Keratinocyte (primary cell): ENCODE data around the gene C10orf90. TPM values are rescaled to one million over a fixed set of nuclear protein-coding genes. Genes with fewer than 3 reads are reported as not detected.

Source experiments
- DNase-seq: peaks from one replicate; pipeline ENCODE4 v3.0.0-alpha.2; 2011; ENCODE audit warnings: low read depth, missing footprints, low spot score
- FAIRE-seq: peaks from 2 replicates; lab custom pipeline; 2011; peaks lifted over from hg19 to GRCh38; lab: Jason Lieb, UNC
- H2AFZ ChIP-seq: 2 replicates; pipeline ENCODE4 v1.6.0; 2012; ENCODE audit warnings: low read length, control low read depth, inconsistent platforms; ENCODE audit not compliant: control insufficient read depth
- H3K27ac ChIP-seq: 2 replicates; pipeline ENCODE4 v1.5.1; 2011; ENCODE audit warnings: low read length; ENCODE audit not compliant: control insufficient read depth, insufficient read depth
- H3K27me3 ChIP-seq: 3 replicates; pipeline ENCODE4 v1.6.0; 2011; ENCODE audit warnings: low read length; ENCODE audit not compliant: control insufficient read depth, insufficient read depth; ENCODE audit errors: extremely low read depth
- H3K36me3 ChIP-seq, 2 experiments: 2 replicates in 1 of 2; 3 replicates in 1 of 2; pipeline ENCODE4 v1.5.1; 2011; ENCODE audit warnings: low read length in 2 of 2, mild to moderate bottlenecking in 1 of 2; ENCODE audit not compliant: control insufficient read depth in 2 of 2, insufficient read depth in 2 of 2; ENCODE audit errors: extremely low read depth in 1 of 2
- H3K4me1 ChIP-seq: 3 replicates; pipeline ENCODE4 v1.5.1; 2011; ENCODE audit warnings: low read length; ENCODE audit not compliant: control insufficient read depth, insufficient read depth; ENCODE audit errors: extremely low read depth
- H3K4me2 ChIP-seq: 3 replicates; pipeline ENCODE4 v1.6.0; 2011; ENCODE audit warnings: low read depth, low read length; ENCODE audit not compliant: control insufficient read depth, insufficient read depth; ENCODE audit errors: extremely low read depth
- H3K4me3 ChIP-seq, 3 experiments: fragments of 200-600 bp in 1 of 3; sonication (generic) in 1 of 3; 2 replicates in 2 of 3; 3 replicates in 1 of 3; pipeline ENCODE4 v1.5.1; 2011 to 2016; ENCODE audit warnings: low read length in 3 of 3, mild to moderate bottlenecking in 3 of 3, control low read depth in 2 of 3, inconsistent platforms in 1 of 3, low read depth in 1 of 3, mixed read lengths in 1 of 3, mixed run types in 1 of 3, moderate library complexity in 1 of 3; ENCODE audit not compliant: control insufficient read depth in 2 of 3, insufficient read depth in 2 of 3; ENCODE audit errors: extremely low read depth in 1 of 3
- H3K79me2 ChIP-seq: 2 replicates; pipeline ENCODE4 v1.6.0; 2012; ENCODE audit warnings: low read length; ENCODE audit not compliant: control insufficient read depth, insufficient read depth
- H3K9ac ChIP-seq: 3 replicates; pipeline ENCODE4 v1.6.0; 2011; ENCODE audit warnings: low read length; ENCODE audit not compliant: control insufficient read depth, insufficient read depth; ENCODE audit errors: extremely low read depth
- H3K9me1 ChIP-seq: 3 replicates; pipeline ENCODE4 v1.6.0; 2011; ENCODE audit warnings: low read length; ENCODE audit not compliant: control insufficient read depth, insufficient read depth; ENCODE audit errors: extremely low read depth
- H3K9me3 ChIP-seq: 2 replicates; pipeline ENCODE4 v1.5.1; 2012; ENCODE audit warnings: low read depth, low read length; ENCODE audit not compliant: control insufficient read depth
- H4K20me1 ChIP-seq: 3 replicates; pipeline ENCODE4 v1.6.0; 2011; ENCODE audit warnings: low read length; ENCODE audit not compliant: control insufficient read depth, insufficient read depth; ENCODE audit errors: extremely low read depth
- EZH2 ChIP-seq: IDR thresholded peaks from one replicate; pipeline ENCODE4 v1.6.1; 2012; ENCODE audit warnings: inconsistent platforms, mild to moderate bottlenecking, low read length, moderate library complexity
- dilution Hi-C: fragments of 300-500 bp; cut with MboI; formaldehyde crosslinking; loops from one replicate; pipeline ENCODE4 v1.7.0; 2020; ENCODE audit warnings: low sequenced_read_pairs; ENCODE audit not compliant: extremely low pct_ligation_motif_present
- polyA plus RNA-seq, 5 experiments: library from polyadenylated mRNA; depleted of rRNA in 3 of 5; stranded (reverse) in 3 of 5; stranded (forward) in 1 of 5; unstranded in 1 of 5; fragments of >200 nt; gene quantifications; 1 replicate in 1 of 5; 2 replicates in 3 of 5; 3 replicates in 1 of 5; pipeline versions ENCODE4 v1.2.1 to v1.2.3, GENCODE V29; 2011 to 2012; ENCODE audit warnings: missing spikeins in 2 of 5, low read depth in 1 of 5, low replicate concordance in 1 of 5
- TF ChIP-seq, protein P1 (sequence below), 3 experiments: IDR thresholded peaks in 1 of 3; conservative IDR thresholded peaks in 1 of 3; optimal IDR thresholded peaks in 1 of 3; 2 replicates in 2 of 3; 3 replicates in 1 of 3; pipeline versions ENCODE3 to v1.5.1; 2011; ENCODE audit warnings: low read length in 3 of 3, mild to moderate bottlenecking in 3 of 3, moderate library complexity in 2 of 3, control low read depth in 1 of 3, inconsistent platforms in 1 of 3; ENCODE audit not compliant: insufficient read depth in 2 of 3; ENCODE audit errors: extremely low read depth in 1 of 3

The C10orf90 gene
- polyA plus RNA-seq, 1 donor (not counting 4 experiments of a cell fraction or from before 2014, with no cell fraction given), result not detected

DNA sequence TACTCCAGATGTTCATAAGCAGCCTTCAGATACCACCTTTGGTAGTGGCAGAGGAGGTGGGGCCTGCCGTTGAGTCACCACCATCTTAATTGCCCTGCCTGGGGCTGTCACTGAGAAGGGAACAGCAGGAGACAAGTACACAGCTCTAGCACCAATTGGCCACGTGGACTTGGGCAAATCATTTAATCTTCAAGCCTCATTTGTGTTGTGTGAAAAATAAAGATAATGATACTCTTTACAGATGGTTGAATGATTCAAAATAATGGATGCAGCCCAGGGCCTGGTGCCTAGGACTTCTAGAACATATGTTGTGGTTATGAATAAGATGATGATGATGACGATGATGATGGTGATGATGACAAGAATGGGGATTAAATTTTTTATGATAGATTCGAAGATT, 170.3 kb downstream of the C10orf90 start:
- no peak for DNase-seq
- Histone ChIP-seq H3K4me3 (no peak overlapping the region), H3K79me2 (no peaks in the 10 kb centered on the region), H3K36me3 (no peaks in the 10 kb centered on the region), H3K27me3 (no peaks in the 10 kb centered on the region), H3K4me2 (no peak overlapping the region), H3K9me3 (no peaks in the 10 kb centered on the region), H3K9ac (no peak overlapping the region), H4K20me1 (no peaks in the 10 kb centered on the region), H3K9me1 (no peaks in the 10 kb centered on the region), H3K27ac (no peak overlapping the region), H2AFZ (no peak overlapping the region), H3K4me1 (no peaks in the 10 kb centered on the region)
- no peak for FAIRE-seq
- dilution Hi-C loops, result no loop called here
- TF ChIP-seq, protein P1, sequence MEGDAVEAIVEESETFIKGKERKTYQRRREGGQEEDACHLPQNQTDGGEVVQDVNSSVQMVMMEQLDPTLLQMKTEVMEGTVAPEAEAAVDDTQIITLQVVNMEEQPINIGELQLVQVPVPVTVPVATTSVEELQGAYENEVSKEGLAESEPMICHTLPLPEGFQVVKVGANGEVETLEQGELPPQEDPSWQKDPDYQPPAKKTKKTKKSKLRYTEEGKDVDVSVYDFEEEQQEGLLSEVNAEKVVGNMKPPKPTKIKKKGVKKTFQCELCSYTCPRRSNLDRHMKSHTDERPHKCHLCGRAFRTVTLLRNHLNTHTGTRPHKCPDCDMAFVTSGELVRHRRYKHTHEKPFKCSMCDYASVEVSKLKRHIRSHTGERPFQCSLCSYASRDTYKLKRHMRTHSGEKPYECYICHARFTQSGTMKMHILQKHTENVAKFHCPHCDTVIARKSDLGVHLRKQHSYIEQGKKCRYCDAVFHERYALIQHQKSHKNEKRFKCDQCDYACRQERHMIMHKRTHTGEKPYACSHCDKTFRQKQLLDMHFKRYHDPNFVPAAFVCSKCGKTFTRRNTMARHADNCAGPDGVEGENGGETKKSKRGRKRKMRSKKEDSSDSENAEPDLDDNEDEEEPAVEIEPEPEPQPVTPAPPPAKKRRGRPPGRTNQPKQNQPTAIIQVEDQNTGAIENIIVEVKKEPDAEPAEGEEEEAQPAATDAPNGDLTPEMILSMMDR (optimal IDR thresholded peaks at IDR 0.05 in 1 of 3, IDR thresholded peaks at IDR 0.05 in 1 of 3, conservative IDR thresholded peaks at IDR 0.05 in 1 of 3; ENCODE audit: extremely low read depth in 1 of 3, insufficient read depth in 2 of 3, low read length in 3 of 3), result no peak
- TF ChIP-seq EZH2, result no peak

- no peaks in the 10 kb centered on the region for H3K9me3 ChIP-seq
- H3K4me1 ChIP-seq, result no peaks in the 10 kb centered on the region
- FAIRE-seq (no peak), DNase-seq (no peak)
- no peak for TF ChIP-seq EZH2
- TF ChIP-seq, protein P1 (optimal IDR thresholded peaks at IDR 0.05 in 1 of 3, IDR thresholded peaks at IDR 0.05 in 1 of 3, conservative IDR thresholded peaks at IDR 0.05 in 1 of 3; ENCODE audit: extremely low read depth in 1 of 3, insufficient read depth in 2 of 3, low read length in 3 of 3), result no peak
- no peaks in the 10 kb centered on the region for H3K9me1 ChIP-seq
- H3K27ac ChIP-seq, result no peak overlapping the region
- H3K36me3 ChIP-seq, result no peaks in the 10 kb centered on the region
- H3K79me2 ChIP-seq, result no peaks in the 10 kb centered on the region
- no peaks in the 10 kb centered on the region for H4K20me1 ChIP-seq
- H2AFZ ChIP-seq, result no peak overlapping the region
- H3K9ac ChIP-seq, result no peak overlapping the region
- dilution Hi-C loops, result no loop called here
- H3K27me3 ChIP-seq, result no peaks in the 10 kb centered on the region
- H3K4me2 ChIP-seq, result no peak overlapping the region
- no peak overlapping the region for H3K4me3 ChIP-seq
Measured at GRCh38 chr10:126499744-126500143, 170.7 kb downstream of the C10orf90 start.
